Ramos (cell line): ENCODE data around the gene ABHD14A.

ENCODE experiments used
- in situ Hi-C: fragments of 300-500 bp; cut with MboI; formaldehyde crosslinking; loops from one replicate; pipeline ENCODE4 v1.14.3; 2022; ENCODE audit warnings: low sequenced_read_pairs; ENCODE audit not compliant: unreplicated experiment

Gene ABHD14A

DNA sequence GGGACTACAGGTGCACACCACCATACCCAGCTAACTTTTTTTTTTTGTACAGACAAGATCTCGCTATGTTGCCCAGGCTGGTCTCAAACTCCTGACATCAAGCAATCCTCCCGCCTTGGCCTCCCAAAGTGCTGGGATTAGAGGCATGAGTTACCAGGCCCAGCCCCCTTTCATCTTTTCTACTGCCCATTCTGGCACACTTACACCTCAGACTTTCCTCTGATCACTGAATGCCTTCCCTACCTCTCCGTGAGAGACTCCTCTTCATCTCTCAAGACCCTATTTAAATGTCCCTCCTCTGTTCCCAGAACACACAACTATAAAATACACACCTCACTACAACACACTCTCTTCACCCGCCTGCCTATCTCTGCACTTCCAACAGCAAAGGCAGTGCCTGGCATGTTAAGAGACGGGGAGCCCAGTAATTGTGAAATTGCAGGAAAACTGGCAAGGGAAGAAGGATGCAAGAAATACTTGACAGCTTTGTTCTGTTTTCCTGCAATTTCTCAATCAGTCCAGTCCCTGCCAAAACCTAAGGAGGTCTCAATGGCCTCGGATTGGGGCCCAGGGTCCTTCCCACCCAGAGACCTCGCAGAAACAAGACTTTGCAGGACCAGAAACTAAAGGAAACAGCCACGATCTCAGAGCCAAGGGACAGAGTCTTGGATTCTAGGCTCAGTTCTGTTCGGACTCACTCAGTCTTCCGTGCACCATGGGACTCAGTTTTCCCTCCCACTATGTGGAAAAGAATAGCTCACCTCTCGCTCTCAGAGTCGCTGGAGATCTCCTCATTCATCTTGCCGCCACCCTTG is 34.0 kb upstream of the ABHD14A start:
- in situ Hi-C loops = no loop called here

DNA sequence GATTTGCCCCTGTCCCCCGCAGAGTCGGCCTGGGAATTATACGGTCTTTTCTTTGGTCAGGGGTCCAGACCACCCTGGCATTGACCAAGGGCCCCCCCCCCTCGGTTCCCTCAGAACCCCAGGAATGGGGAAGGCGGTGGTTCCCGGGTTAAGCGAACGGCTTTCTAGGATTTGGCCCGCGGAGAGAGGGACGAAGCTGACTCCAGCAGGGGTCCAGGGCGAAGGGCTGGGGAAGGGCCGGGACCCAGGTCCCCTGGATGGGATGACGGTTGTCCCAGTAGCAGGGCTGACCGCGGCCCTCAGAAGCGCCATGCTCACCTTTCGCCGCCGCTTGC is 33.4 kb upstream of the ABHD14A start:
- in situ Hi-C loops = no loop called here

DNA sequence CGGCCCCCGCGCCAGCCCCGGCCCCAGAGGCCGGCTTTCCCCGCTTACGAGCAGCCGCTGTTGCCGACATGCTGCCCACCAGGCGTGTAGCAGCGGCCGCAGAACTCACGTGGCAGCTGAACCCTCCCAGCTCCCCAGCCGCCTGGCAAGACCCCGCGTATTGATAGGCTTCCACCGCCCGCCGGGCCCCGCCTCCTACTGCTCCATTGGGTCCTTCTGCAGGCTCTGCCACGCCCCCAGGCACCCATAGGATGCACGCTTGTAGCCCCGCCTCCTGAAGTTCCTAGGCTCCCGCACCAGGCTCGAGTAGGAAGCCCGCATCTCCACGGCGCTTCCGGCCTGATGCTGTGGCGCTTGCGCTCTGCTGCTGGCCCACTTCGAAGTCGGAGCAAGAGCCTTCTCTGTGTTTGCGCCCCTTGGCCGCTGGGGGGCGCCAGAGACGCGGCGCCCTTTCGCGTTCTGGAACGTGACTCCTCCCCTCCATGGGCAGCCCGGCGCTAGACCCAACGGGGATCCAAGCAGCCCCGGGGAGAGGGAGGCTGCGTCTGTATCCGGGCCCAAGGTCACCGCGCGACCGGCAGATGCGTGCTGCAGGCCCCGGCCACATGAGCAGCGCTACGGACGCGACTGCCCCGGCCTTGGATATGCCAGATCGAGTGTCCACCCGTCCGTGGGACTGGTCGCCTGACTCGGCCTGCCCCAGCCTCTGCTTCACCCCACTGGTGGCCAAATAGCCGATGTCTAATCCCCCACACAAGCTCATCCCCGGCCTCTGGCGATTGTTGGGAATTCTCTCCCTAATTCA is 32.9 kb upstream of the ABHD14A start, which contains the start of the genes PARP3 and RRP9:
TSS of gene PARP3 (plus strand) at position 566 of the 805 bp plus-strand sequence. CDS start 993 bp downstream, outside the sequence.
TSS of gene RRP9 (minus strand) at position 107 of the 805 bp plus-strand sequence. CDS start at position 70, 37 bp downstream.
- in situ Hi-C loops = no loop called here

DNA sequence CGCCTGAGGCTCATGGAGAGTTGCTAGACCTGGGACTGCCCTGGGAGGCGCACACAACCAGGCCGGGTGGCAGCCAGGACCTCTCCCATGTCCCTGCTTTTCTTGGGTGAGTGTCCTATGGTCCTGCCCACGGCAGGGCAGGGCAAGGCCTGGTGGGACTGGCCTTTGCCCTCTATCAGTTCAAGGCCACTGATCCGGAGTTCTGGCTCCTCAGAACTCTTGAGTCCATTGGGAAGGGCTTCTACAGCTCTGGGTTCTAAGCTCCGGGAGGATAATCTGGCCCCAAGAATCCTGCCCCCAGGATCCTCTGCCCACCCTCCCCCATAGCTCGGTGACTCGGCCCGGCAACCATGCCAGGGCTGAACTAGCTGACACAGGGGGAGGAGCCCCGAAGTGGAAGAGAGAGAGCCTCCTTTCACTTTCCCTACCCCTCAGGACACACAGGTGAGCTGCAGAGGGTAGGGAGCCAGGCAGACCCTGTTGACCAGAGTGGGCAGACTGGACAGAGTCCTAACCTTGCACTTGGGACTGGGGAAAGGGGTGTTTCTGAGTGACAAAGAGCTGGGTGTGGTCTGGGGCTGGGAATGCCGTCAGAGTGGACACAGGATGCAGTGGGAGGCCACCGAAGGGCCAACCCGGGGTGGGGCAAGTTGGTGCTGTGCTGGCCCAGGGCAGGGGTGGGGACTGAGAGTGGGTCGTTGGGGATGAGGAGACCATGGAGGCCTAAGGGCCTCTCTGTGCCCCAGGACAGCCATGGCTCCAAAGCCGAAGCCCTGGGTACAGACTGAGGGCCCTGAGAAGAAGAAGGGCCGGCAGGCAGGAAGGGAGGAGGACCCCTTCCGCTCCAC is 32.0 kb upstream of the ABHD14A start:
- in situ Hi-C loops = no loop called here

DNA sequence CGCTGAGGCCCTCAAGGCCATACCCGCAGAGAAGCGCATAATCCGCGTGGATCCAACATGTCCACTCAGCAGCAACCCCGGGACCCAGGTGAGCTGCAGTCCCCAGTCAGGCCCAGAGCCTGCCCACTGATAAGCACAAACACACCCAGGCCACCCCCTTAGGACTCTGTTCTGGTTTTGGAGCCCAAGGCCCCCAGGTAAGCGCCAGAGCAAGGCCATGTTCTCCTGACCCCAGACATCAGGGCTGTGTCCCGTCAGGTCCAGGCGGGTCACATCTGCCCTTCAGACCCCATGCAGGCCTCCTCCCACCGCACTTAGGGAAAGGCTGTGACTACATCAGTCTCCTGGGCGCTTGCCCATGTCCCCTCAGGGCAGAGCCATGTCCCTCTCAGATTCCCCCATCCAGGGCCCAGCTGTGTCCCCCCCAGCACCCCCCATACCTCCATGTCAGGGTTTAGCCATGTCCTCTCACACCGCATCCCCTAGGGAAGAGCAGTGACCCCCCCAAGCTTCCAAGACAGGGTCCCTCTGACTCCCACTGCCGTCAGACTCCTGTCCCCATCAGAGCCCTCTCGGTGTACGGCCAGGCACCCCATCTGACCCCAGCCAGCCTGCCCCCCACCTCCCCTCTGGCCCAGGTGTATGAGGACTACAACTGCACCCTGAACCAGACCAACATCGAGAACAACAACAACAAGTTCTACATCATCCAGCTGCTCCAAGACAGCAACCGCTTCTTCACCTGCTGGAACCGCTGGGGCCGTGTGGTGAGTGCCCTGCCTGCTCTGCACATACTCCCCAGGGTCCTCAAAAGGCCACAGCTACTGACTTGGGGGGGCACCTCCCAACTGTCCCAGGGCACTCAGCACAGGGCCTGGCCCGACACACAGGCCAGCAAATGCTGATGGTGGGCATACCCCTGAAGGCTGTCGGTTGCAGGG is 31.1 kb upstream of the ABHD14A start:
- in situ Hi-C loops = no loop called here

DNA sequence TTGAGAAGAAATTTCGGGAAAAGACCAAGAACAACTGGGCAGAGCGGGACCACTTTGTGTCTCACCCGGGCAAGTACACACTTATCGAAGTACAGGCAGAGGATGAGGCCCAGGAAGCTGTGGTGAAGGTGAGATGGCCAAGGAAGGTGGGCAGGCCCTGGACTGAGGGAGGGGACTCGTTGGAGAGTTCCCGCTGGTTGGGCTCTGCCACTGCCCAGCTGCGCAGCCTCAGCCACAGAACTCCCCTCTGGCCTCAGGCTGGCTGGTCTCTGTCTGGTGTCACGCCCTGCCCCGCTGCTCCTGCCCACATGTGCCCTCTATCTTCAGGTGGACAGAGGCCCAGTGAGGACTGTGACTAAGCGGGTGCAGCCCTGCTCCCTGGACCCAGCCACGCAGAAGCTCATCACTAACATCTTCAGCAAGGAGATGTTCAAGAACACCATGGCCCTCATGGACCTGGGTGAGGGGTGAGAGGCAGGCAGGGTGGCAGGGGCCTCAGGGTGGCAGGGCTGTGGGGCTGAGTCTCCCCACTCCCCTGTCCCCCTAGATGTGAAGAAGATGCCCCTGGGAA is 30.3 kb upstream of the ABHD14A start:
- in situ Hi-C loops = no loop called here

DNA sequence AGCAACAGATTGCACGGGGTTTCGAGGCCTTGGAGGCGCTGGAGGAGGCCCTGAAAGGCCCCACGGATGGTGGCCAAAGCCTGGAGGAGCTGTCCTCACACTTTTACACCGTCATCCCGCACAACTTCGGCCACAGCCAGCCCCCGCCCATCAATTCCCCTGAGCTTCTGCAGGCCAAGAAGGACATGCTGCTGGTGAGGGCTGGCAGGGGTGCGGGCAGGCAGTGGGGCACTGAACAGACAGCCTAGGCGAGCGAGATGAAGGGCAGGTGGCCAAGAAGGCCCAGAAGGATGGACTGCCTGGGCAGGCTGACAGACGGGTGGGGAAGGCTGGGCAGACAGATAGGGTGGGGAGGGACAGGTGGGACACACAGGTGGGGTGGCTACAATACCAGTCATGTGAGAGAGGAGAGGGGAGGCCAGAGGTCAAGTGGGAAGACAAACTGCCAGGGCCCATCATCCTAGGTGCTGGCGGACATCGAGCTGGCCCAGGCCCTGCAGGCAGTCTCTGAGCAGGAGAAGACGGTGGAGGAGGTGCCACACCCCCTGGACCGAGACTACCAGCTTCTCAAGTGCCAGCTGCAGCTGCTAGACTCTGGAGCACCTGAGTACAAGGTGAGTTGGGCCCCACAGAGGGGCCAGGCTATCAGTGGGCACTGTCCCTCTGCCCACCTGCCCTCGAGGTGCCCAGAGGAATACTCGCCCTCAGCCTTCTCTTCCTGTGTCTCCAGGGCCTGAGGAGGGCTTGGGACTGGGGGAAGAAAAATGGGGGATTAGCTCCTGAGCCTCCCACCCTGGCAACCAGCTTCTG is 29.6 kb upstream of the ABHD14A start:
- in situ Hi-C loops = no loop called here

DNA sequence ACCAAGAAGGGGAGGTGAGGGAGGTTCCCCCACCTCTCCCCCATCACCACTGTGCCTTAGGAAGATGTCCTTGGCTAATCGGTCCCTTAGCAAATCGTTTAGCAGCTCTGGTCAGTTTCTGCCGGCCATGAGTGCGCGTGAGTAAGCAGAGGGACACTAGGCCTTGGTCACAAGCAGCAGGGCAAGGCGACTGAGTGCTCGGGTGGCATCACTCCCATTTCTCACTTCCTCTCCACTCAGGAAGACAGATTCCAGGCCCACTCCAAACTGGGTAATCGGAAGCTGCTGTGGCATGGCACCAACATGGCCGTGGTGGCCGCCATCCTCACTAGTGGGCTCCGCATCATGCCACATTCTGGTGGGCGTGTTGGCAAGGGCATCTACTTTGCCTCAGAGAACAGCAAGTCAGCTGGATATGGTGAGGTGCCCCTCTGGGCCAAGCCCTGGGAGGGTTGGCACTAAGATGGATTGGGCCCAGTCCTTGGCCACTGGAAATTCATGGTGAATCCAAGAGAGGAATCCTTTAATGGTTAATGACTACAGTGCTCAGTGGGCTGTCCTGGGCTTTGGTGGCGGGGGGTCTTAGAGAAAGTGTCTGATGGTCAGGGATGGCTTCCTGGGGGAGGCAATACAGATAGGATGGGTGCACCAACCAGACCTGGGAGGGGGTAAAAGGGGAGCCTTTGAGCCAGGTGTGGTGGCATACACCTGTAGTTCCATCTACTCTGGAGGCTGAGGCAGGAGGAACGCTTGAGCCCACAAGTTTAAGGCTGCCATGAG is 28.7 kb upstream of the ABHD14A start:
- in situ Hi-C loops = no loop called here

DNA sequence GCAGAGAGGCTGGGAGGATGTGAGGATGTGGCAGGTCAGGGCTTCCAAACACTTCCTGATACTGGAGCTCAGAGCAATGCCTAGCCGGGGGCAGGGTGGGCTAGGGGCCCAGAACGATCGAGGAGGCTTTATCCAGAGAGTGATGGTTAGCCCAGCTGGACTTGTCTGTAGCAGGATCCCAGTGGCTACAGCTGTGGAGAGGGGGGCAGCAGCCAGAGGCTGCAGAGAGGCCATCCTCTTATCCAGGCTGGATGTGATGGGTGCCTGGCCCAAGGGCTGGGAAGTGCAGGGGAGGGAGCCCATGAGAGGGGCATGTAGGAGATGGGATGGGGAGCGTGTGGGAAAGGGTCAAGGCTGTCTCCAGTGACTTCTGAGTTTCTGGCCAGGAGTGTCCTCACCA is 28.1 kb upstream of the ABHD14A start:
- in situ Hi-C loops = no loop called here

DNA sequence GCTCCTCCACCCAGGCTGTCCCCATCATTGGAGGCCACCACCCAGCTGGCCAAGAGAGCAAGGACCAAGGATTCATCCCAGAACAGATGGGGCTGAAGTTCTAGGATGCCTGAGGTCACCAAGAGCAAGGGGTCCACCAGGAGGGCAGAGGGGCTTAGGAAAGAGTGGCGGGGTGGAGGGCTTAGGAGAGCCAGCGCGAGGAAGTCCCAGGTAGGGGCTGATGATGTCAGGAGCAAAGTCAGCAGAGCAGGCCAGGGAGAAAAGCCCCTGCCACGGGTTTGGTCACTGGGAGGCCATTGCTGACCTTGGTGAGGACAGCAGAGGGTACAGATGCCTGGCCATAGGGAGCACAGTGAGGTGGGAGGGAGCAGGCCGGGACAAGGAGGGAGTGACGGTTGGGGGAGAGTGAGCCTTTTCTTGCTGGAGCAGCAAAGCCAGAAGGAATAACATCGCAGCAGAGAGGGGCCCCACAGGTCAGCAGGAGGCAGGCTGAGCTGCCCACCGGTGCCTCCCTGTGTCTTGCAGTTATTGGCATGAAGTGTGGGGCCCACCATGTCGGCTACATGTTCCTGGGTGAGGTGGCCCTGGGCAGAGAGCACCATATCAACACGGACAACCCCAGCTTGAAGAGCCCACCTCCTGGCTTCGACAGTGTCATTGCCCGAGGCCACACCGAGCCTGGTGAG is 27.5 kb upstream of the ABHD14A start:
- in situ Hi-C loops = no loop called here

DNA sequence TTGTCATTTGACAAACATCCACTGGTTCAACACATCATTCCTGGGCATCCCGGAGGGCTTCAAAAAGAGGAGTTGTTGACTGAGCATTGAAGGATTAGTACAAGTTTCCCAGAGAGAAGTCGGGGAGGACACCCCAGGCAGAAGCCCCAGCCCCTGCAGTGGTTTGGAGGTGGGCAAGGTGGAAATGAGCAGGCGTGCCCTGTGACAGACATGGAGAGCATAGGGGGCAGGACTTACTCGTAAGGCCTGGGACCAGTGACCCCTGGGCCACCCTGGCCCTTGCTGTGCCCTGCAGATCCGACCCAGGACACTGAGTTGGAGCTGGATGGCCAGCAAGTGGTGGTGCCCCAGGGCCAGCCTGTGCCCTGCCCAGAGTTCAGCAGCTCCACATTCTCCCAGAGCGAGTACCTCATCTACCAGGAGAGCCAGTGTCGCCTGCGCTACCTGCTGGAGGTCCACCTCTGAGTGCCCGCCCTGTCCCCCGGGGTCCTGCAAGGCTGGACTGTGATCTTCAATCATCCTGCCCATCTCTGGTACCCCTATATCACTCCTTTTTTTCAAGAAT is 26.8 kb upstream of the ABHD14A start:
- in situ Hi-C loops = no loop called here

DNA sequence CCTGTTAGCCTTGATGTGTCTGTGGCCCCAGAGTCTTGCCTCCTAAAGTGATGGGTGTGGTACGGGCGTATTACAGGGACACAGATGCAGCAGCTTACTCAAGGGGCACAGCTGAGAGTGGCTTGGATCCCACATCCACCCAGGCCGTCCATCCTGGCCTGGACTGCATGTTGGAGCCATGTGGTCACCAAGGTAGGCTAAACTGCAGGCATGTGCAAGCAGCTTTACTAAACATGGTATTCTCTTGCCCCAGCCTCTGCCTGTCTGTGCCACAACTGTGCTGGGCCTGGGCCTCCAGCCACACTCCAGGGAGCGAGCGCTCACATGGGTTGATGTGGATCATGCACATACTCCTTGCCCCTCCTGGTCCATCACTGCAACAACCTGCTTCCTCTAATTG is 25.7 kb upstream of the ABHD14A start:
- in situ Hi-C loops = no loop called here

DNA sequence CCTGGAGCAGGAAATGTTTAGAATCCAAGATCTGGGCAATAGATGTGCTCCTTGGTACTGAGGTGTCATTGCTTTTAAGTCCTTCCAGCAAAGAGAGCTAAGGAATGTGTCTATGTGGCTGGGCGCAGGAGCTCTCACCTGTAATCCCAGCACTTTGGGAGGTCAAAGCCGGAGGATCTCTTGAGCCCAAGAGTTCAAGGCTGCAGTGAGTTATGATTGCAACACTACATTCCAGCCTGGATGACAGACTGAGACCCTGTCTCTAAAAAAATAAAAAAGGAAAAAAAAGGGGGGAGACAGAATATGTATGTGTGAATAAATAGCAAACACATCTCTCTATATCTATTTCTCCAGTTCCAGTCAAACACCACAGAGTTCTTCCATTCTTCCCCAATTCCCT is 24.0 kb upstream of the ABHD14A start:
- in situ Hi-C loops = no loop called here

DNA sequence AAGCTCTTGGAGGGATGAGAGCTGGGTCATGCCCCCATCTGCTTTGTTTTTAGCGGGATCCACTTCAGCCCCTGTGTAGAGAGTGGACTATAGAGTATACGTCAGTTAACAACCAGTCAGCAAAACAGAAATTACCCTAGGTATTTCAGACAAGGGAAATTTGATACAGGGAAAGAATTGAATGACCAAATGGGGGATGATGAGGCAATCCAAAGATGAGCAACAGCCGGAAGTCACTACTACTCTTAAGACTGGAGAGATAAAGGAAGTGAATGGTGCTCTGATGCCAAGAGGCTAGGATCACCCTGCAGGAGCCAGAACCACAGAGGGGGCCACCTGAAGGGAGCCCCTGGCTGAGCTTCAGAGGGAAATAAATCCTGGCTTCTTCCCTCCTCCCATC is 21.4 kb upstream of the ABHD14A start:
- in situ Hi-C loops = no loop called here

DNA sequence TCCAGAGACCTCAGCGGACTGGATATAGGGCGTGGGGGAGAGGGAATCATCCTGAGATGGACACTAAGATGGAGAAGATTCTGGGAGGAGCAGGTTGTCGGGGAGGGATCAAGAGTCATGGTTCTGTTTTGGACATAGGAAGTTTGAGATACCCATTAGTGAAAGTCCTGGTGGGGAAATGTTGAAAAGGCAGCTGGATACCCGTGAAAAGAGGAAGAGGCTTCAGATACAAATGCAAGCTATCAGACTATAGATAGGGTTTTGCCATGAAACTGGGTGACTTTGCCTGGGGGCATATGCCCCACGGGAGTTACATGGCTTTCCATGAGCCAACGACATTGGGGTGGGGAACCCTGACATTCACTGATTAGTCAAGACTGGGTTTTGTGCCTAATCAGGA is 20.8 kb upstream of the ABHD14A start:
- in situ Hi-C loops = no loop called here

DNA sequence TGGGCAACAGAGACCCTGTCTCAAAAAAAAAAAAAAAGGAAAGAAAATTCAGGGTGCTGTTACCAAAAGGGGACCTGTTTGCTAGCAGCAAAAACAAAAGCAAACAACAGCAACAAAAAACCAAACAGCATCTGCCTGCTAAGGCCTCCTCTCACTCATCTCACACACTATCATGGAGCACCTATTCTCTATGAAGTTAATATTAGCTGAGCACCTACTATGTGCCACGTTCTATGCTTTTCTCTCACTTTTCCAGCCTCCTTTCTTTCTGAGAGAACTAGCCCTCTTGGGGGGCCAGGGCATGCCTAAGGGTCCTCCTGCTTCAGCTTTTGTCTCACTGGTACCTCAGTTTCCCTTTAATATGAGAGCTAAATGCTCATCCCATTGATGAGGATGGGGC is 20.2 kb upstream of the ABHD14A start:
- in situ Hi-C loops = no loop called here
